CD4-positive, alpha-beta T cell treated with Interferon alpha-2 for 1 hour (primary cell): ENCODE data around the gene HMCN1.

Experiments
- DNase-seq, 2 donors: peaks; one replicate each; pipeline ENCODE4 v3.0.0-alpha.2; 2020 to 2022

The HMCN1 gene

GRCh38 chr1:185972096-185972850 lies 238.1 kb downstream of the HMCN1 start:
- DNase-seq = no peak

- DNase-seq = no peak
Measured at GRCh38 chr1:185973645-185974044, 239.5 kb downstream of the HMCN1 start.

GRCh38 chr1:185974367-185975170 lies 240.4 kb downstream of the HMCN1 start:
- no peak for DNase-seq

- no peak for DNase-seq
Measured at GRCh38 chr1:185980891-185981290, 246.7 kb downstream of the HMCN1 start.

GRCh38 chr1:185984113-185984836 lies 250.1 kb downstream of the HMCN1 start:
- DNase-seq = no peak

GRCh38 chr1:185987611-185988321 lies 253.6 kb downstream of the HMCN1 start:
- DNase-seq = no peak

GRCh38 chr1:185990565-185990964 lies 256.4 kb downstream of the HMCN1 start:
- no peak for DNase-seq

GRCh38 chr1:185991266-185991665 lies 257.1 kb downstream of the HMCN1 start:
- no peak for DNase-seq

- no peak for DNase-seq
Measured at GRCh38 chr1:185996211-185996610, 262.0 kb downstream of the HMCN1 start.

GRCh38 chr1:185998391-185998790 lies 264.2 kb downstream of the HMCN1 start:
- no peak for DNase-seq

- DNase-seq = no peak
Measured at GRCh38 chr1:186002406-186002805, 268.2 kb downstream of the HMCN1 start.

GRCh38 chr1:186009039-186009737 lies 275.0 kb downstream of the HMCN1 start:
- DNase-seq = no peak

GRCh38 chr1:186014370-186015037 lies 280.3 kb downstream of the HMCN1 start:
- DNase-seq = no peak

- no peak for DNase-seq
Measured at GRCh38 chr1:186016856-186017255, 282.7 kb downstream of the HMCN1 start.

GRCh38 chr1:186022184-186022583 lies 288.0 kb downstream of the HMCN1 start:
- DNase-seq = no peak

- DNase-seq = no peak
Measured at GRCh38 chr1:186026946-186027345, 292.8 kb downstream of the HMCN1 start.

GRCh38 chr1:186027621-186028020 lies 293.4 kb downstream of the HMCN1 start:
- DNase-seq = no peak

- no peak for DNase-seq
Measured at GRCh38 chr1:186030453-186030852, 296.3 kb downstream of the HMCN1 start.

GRCh38 chr1:186033847-186034271 lies 299.7 kb downstream of the HMCN1 start:
- DNase-seq = no peak

- no peak for DNase-seq
Measured at GRCh38 chr1:186042230-186042629, 308.0 kb downstream of the HMCN1 start.

- no peak for DNase-seq
Measured at GRCh38 chr1:186043296-186043695, 309.1 kb downstream of the HMCN1 start.
